MG63 (cell line): ENCODE measurements around the gene RALGAPA2. TPM values are rescaled to one million over a fixed set of nuclear protein-coding genes. Genes with fewer than 3 reads are reported as not detected.

Source experiments
- DNase-seq: peaks from one replicate; pipeline ENCODE4 v3.0.0-alpha.2; 2020
- H3K27me3 ChIP-seq: fragments of 250-450 bp; sonication (Bioruptor Pico); 2 replicates; pipeline ENCODE4 v1.5.1; 2020; ENCODE audit warnings: mild to moderate bottlenecking, moderate library complexity
- H3K36me3 ChIP-seq: fragments of 250-450 bp; sonication (Bioruptor Pico); 2 replicates; pipeline ENCODE4 v1.5.1; 2020; ENCODE audit warnings: mild to moderate bottlenecking, moderate library complexity
- H3K4me3 ChIP-seq: fragments of 250-450 bp; sonication (Bioruptor Pico); 2 replicates; pipeline ENCODE4 v1.5.1; 2020; ENCODE audit warnings: mild to moderate bottlenecking, moderate library complexity
- H3K9me3 ChIP-seq: fragments of 250-450 bp; sonication (Bioruptor Pico); 2 replicates; pipeline ENCODE4 v1.5.1; 2020; ENCODE audit warnings: mild to moderate bottlenecking, moderate library complexity
- total RNA-seq: library from RNA; depleted of rRNA; stranded (reverse); fragments of >200 nt; shearing (Covaris generic); gene quantifications from 2 replicates; pipeline ENCODE4 v1.2.3, GENCODE V29; 2014; ENCODE audit warnings: low replicate concordance

The RALGAPA2 gene
- total RNA-seq, 1 experiment from 2014 or later, result 0.53 TPM

GRCh38 chr20:20697325-20697845 lies 15.1 kb downstream of the RALGAPA2 start:
- no peak for DNase-seq
- no peaks in the 10 kb centered on the region for H3K9me3 ChIP-seq
- H3K4me3 ChIP-seq, result no peak overlapping the region
- no peaks in the 10 kb centered on the region for H3K36me3 ChIP-seq
- no peaks in the 10 kb centered on the region for H3K27me3 ChIP-seq

GRCh38 chr20:20695250-20695816 lies 17.1 kb downstream of the RALGAPA2 start:
- Histone ChIP-seq H3K4me3 (no peak overlapping the region), H3K9me3 (no peaks in the 10 kb centered on the region), H3K36me3 (no peaks in the 10 kb centered on the region), H3K27me3 (no peaks in the 10 kb centered on the region)
- no peak for DNase-seq

- Histone ChIP-seq H3K4me3 (no peak overlapping the region), H3K9me3 (no peaks in the 10 kb centered on the region), H3K27me3 (no peaks in the 10 kb centered on the region), H3K36me3 (no peaks in the 10 kb centered on the region)
- no peak for DNase-seq
Observed at GRCh38 chr20:20694591-20694990, 17.9 kb downstream of the RALGAPA2 start.

- H3K36me3 ChIP-seq, result no peaks in the 10 kb centered on the region
- no peak for DNase-seq
- H3K4me3 ChIP-seq, result no peak overlapping the region
- H3K27me3 ChIP-seq, result no peaks in the 10 kb centered on the region
- H3K9me3 ChIP-seq, result no peaks in the 10 kb centered on the region
Observed at GRCh38 chr20:20692587-20692986, 19.9 kb downstream of the RALGAPA2 start.

- no peaks in the 10 kb centered on the region for H3K36me3 ChIP-seq
- H3K27me3 ChIP-seq, result no peaks in the 10 kb centered on the region
- H3K9me3 ChIP-seq, result no peaks in the 10 kb centered on the region
- no peak overlapping the region for H3K4me3 ChIP-seq
- DNase-seq, result no peak
Observed at GRCh38 chr20:20691477-20692235, 20.8 kb downstream of the RALGAPA2 start.

- no peaks in the 10 kb centered on the region for H3K36me3 ChIP-seq
- H3K9me3 ChIP-seq, result no peaks in the 10 kb centered on the region
- no peak for DNase-seq
- no peak overlapping the region for H3K4me3 ChIP-seq
- no peaks in the 10 kb centered on the region for H3K27me3 ChIP-seq
Observed at GRCh38 chr20:20690676-20691476, 21.6 kb downstream of the RALGAPA2 start.

- Histone ChIP-seq H3K27me3 (no peaks in the 10 kb centered on the region), H3K4me3 (no peak overlapping the region), H3K9me3 (no peaks in the 10 kb centered on the region), H3K36me3 (no peaks in the 10 kb centered on the region)
- no peak for DNase-seq
Observed at GRCh38 chr20:20687319-20687718, 25.1 kb downstream of the RALGAPA2 start.

- H3K27me3 ChIP-seq, result no peaks in the 10 kb centered on the region
- no peaks in the 10 kb centered on the region for H3K36me3 ChIP-seq
- DNase-seq, result no peak
- no peaks in the 10 kb centered on the region for H3K9me3 ChIP-seq
- no peak overlapping the region for H3K4me3 ChIP-seq
Observed at GRCh38 chr20:20685635-20686034, 26.8 kb downstream of the RALGAPA2 start.

GRCh38 chr20:20683481-20684321 lies 28.7 kb downstream of the RALGAPA2 start:
- no peaks in the 10 kb centered on the region for H3K36me3 ChIP-seq
- no peak overlapping the region for H3K4me3 ChIP-seq
- no peaks in the 10 kb centered on the region for H3K9me3 ChIP-seq
- H3K27me3 ChIP-seq, result no peaks in the 10 kb centered on the region
- DNase-seq, result no peak

GRCh38 chr20:20683020-20683419 lies 29.4 kb downstream of the RALGAPA2 start:
- Histone ChIP-seq H3K36me3 (no peaks in the 10 kb centered on the region), H3K4me3 (no peak overlapping the region), H3K27me3 (no peaks in the 10 kb centered on the region), H3K9me3 (no peaks in the 10 kb centered on the region)
- no peak for DNase-seq

- DNase-seq, result no peak
- H3K4me3 ChIP-seq, result no peak overlapping the region
- no peaks in the 10 kb centered on the region for H3K36me3 ChIP-seq
- no peaks in the 10 kb centered on the region for H3K27me3 ChIP-seq
- no peaks in the 10 kb centered on the region for H3K9me3 ChIP-seq
Observed at GRCh38 chr20:20680991-20681508, 31.4 kb downstream of the RALGAPA2 start.

- H3K36me3 ChIP-seq, result no peaks in the 10 kb centered on the region
- H3K4me3 ChIP-seq, result no peak overlapping the region
- no peaks in the 10 kb centered on the region for H3K9me3 ChIP-seq
- no peaks in the 10 kb centered on the region for H3K27me3 ChIP-seq
- no peak for DNase-seq
Observed at GRCh38 chr20:20679316-20679715, 33.1 kb downstream of the RALGAPA2 start.

- Histone ChIP-seq H3K4me3 (no peak overlapping the region), H3K27me3 (no peaks in the 10 kb centered on the region), H3K36me3 (no peaks in the 10 kb centered on the region), H3K9me3 (no peaks in the 10 kb centered on the region)
- DNase-seq, result no peak
Observed at GRCh38 chr20:20677186-20677585, 35.3 kb downstream of the RALGAPA2 start.

- Histone ChIP-seq H3K36me3 (no peaks in the 10 kb centered on the region), H3K4me3 (no peak overlapping the region), H3K27me3 (no peaks in the 10 kb centered on the region), H3K9me3 (no peaks in the 10 kb centered on the region)
- DNase-seq, result no peak
Observed at GRCh38 chr20:20668639-20669038, 43.8 kb downstream of the RALGAPA2 start.

GRCh38 chr20:20666359-20666758 lies 46.1 kb downstream of the RALGAPA2 start:
- no peaks in the 10 kb centered on the region for H3K27me3 ChIP-seq
- no peaks in the 10 kb centered on the region for H3K36me3 ChIP-seq
- no peak for DNase-seq
- no peaks in the 10 kb centered on the region for H3K9me3 ChIP-seq
- H3K4me3 ChIP-seq, result no peak overlapping the region

GRCh38 chr20:20665606-20666332 lies 46.7 kb downstream of the RALGAPA2 start:
- H3K4me3 ChIP-seq, result no peak overlapping the region
- no peak for DNase-seq
- no peaks in the 10 kb centered on the region for H3K27me3 ChIP-seq
- no peaks in the 10 kb centered on the region for H3K9me3 ChIP-seq
- no peaks in the 10 kb centered on the region for H3K36me3 ChIP-seq
